IMR-90 (cell line): Measurements from ENCODE around the gene ATOSB. TPM values are rescaled to one million over a fixed set of nuclear protein-coding genes. Genes with fewer than 3 reads are reported as not detected.

Experiments used
- ATAC-seq: fragments of 200-7000 bp; cut with Tn5 transposase; 2 replicates; pipeline ENCODE4 v1.9.1; 2020; ENCODE audit warnings: low read depth, mild to moderate bottlenecking, moderate library complexity
- BruUV-seq: library from RNA; stranded (reverse); fragments of 400-500 nt; replicated peaks from 2 replicates; lab custom pipeline; 2021; lab: Mats Ljungman, UMichigan
- CTCF ChIA-PET: fragments of 300-600 bp; formaldehyde crosslinking; extraction: SDS; loops from one replicate; lab custom pipeline; 2021; ENCODE audit warnings: antibody characterized with exemption; lab: Yijun Ruan, JAX
- POLR2A ChIA-PET: fragments of 300-600 bp; sonication (Branson Sonifier 250); formaldehyde crosslinking; loops from one replicate; lab custom pipeline; 2022; ENCODE audit warnings: antibody characterized with exemption; ENCODE audit not compliant: unreplicated experiment; lab: Charles Lee
- DNase-seq: peaks from one replicate; pipeline ENCODE4 v3.0.0; 2013
- H2AFZ ChIP-seq: replicated peaks from 2 replicates; pipeline ENCODE3; 2013; ENCODE audit warnings: low read length, mild to moderate bottlenecking; ENCODE audit not compliant: poor library complexity
- H2AK5ac ChIP-seq: 2 replicates; pipeline ENCODE4 v1.6.1; 2013; ENCODE audit warnings: low read depth, low read length, inconsistent platforms
- H2AK9ac ChIP-seq: replicated peaks from 2 replicates; pipeline ENCODE3; 2013; ENCODE audit warnings: mild to moderate bottlenecking, low read depth, low read length, moderate library complexity; ENCODE audit not compliant: poor library complexity
- H2BK120ac ChIP-seq: 2 replicates; pipeline ENCODE4 v1.6.1; 2013; ENCODE audit warnings: low read depth, low read length, inconsistent platforms
- H2BK15ac ChIP-seq: 3 replicates; pipeline ENCODE4 v1.6.1; 2013; ENCODE audit warnings: low read depth, low read length, inconsistent platforms
- H2BK20ac ChIP-seq: 2 replicates; pipeline ENCODE4 v1.6.1; 2013; ENCODE audit warnings: low read depth, mild to moderate bottlenecking, inconsistent platforms, low read length, moderate library complexity
- H2BK5ac ChIP-seq: 2 replicates; pipeline ENCODE4 v1.6.1; 2013; ENCODE audit warnings: mild to moderate bottlenecking, low read depth, low read length, inconsistent platforms; ENCODE audit not compliant: poor library complexity, severe bottlenecking
- H3K14ac ChIP-seq: replicated peaks from 2 replicates; pipeline ENCODE4 v1.6.1; 2013; ENCODE audit warnings: low read depth, low read length, inconsistent platforms
- H3K18ac ChIP-seq: 2 replicates; pipeline ENCODE4 v1.6.1; 2013; ENCODE audit warnings: low read depth, low read length, control low read depth
- H3K23ac ChIP-seq: 2 replicates; pipeline ENCODE4 v1.6.1; 2013; ENCODE audit warnings: low read depth, low read length, inconsistent platforms
- H3K27ac ChIP-seq: 2 replicates; pipeline ENCODE4 v1.5.1; 2013; ENCODE audit warnings: mild to moderate bottlenecking, control low read depth, low read length; ENCODE audit not compliant: insufficient read depth
- H3K27me3 ChIP-seq: 2 replicates; pipeline ENCODE4 v1.6.1; 2013; ENCODE audit warnings: low read length; ENCODE audit not compliant: control insufficient read depth, insufficient read depth
- H3K36me3 ChIP-seq: 2 replicates; pipeline ENCODE4 v1.6.1; 2013; ENCODE audit warnings: low read length, mixed read lengths; ENCODE audit not compliant: control insufficient read depth, insufficient read depth
- H3K4ac ChIP-seq: 2 replicates; pipeline ENCODE4 v1.6.1; 2013; ENCODE audit warnings: low read depth, low read length, inconsistent platforms
- H3K4me1 ChIP-seq: 2 replicates; pipeline ENCODE4 v1.6.1; 2013; ENCODE audit warnings: low read length, mixed read lengths; ENCODE audit not compliant: control insufficient read depth, insufficient read depth
- H3K4me2 ChIP-seq: 2 replicates; pipeline ENCODE4 v1.6.1; 2013; ENCODE audit warnings: low read depth, mild to moderate bottlenecking, control low read depth, low read length, moderate library complexity
- H3K4me3 ChIP-seq: 2 replicates; pipeline ENCODE4 v1.5.1; 2013; ENCODE audit warnings: low read depth, mild to moderate bottlenecking, control low read depth, low read length, moderate library complexity; ENCODE audit not compliant: insufficient read depth
- H3K56ac ChIP-seq: 2 replicates; pipeline ENCODE4 v1.6.1; 2013; ENCODE audit warnings: low read length, inconsistent platforms; ENCODE audit not compliant: insufficient read depth; ENCODE audit errors: extremely low read depth
- H3K79me1 ChIP-seq, 2 experiments: 2 replicates each; pipeline ENCODE4 v1.6.1; 2013; ENCODE audit warnings: low read length in 2 of 2, inconsistent platforms in 1 of 2, low read depth in 1 of 2
- H3K9ac ChIP-seq: 2 replicates; pipeline ENCODE4 v1.6.1; 2013; ENCODE audit warnings: low read depth, low read length, control low read depth
- H3K9me1 ChIP-seq: 2 replicates; pipeline ENCODE4 v1.6.1; 2013; ENCODE audit warnings: low read length, inconsistent platforms; ENCODE audit not compliant: insufficient read depth
- H3K9me3 ChIP-seq: 2 replicates; pipeline ENCODE4 v1.6.1; 2013; ENCODE audit warnings: low read length; ENCODE audit not compliant: control insufficient read depth, insufficient read depth
- H4K20me1 ChIP-seq: 2 replicates; pipeline ENCODE4 v1.6.1; 2013; ENCODE audit warnings: low read length, inconsistent platforms; ENCODE audit not compliant: insufficient read depth
- H4K5ac ChIP-seq: 2 replicates; pipeline ENCODE4 v1.6.1; 2013; ENCODE audit warnings: mild to moderate bottlenecking, low read depth, low read length, control low read depth
- H4K8ac ChIP-seq, 2 experiments: 2 replicates each; pipeline ENCODE4 v1.6.1; 2013; ENCODE audit warnings: low read depth in 2 of 2, low read length in 2 of 2, control low read depth in 1 of 2, inconsistent platforms in 1 of 2
- H4K91ac ChIP-seq: 2 replicates; pipeline ENCODE4 v1.6.1; 2013; ENCODE audit warnings: low read depth, low read length, inconsistent platforms; ENCODE audit not compliant: insufficient read depth
- USF2 ChIP-seq: fragments of 150-350 bp; IDR thresholded peaks from 2 replicates; pipeline ENCODE4 v1.6.1; 2017; ENCODE audit warnings: mild to moderate bottlenecking, antibody characterized with exemption, low read length, low read depth
- WGBS, 2 experiments: methylation state at CpG; one replicate each; pipeline versions ENCODE4 v1.1.5 to v1.1.7; 2013; ENCODE audit warnings: missing lambda C conversion rate in 2 of 2; ENCODE audit not compliant: insufficient read length in 1 of 2; ENCODE audit errors: extremely low coverage in 2 of 2; 5-methylcytosine and 5-hydroxymethylcytosine counted together
- dilution Hi-C: fragments of 300-500 bp; cut with HindIII; formaldehyde crosslinking; loops from one replicate; pipeline ENCODE4 v1.14.3; 2018; ENCODE audit warnings: low sequenced_read_pairs; ENCODE audit not compliant: unreplicated experiment
- in situ Hi-C: fragments of 300-500 bp; cut with MboI; formaldehyde crosslinking; loops from 3 replicates; pipeline ENCODE4 v1.14.3; 2019; ENCODE audit warnings: low sequenced_read_pairs, inconsistent platforms, mixed read lengths
- intact Hi-C: fragments of 100-400 bp; cut with micrococcal nuclease; formaldehyde crosslinking; loops from 2 replicates; pipeline ENCODE4 v1.10.0; 2022
- polyA plus RNA-seq, 3 experiments: library from polyadenylated mRNA; depleted of rRNA; stranded (reverse); fragments of >200 nt; gene quantifications; 2 replicates each; pipeline ENCODE4 v1.2.3, GENCODE V29; 2012; ENCODE audit warnings: low replicate concordance in 1 of 3
- total RNA-seq: library from RNA; depleted of rRNA; stranded (reverse); fragments of >200 nt; gene quantifications from 2 replicates; pipeline ENCODE4 v1.2.3, GENCODE V29; 2012

The ATOSB gene
- total and polyA plus RNA-seq, 2 of the 4 experiments (the other 2 are of a cell fraction), result 12.0 to 40.2 TPM

- no TSS peak for BruUV-seq
- POLR2A ChIA-PET, result no interaction called here
These were observed 21.2 kb upstream of the ATOSB start for GRCh38 chr9:35136866-35137265.

More at GRCh38 chr9:35136866-35137265, 21.2 kb upstream of the ATOSB start:
- ATAC-seq (no peak), DNase-seq (no peak)
- no peaks in the 10 kb centered on the region for H3K36me3 ChIP-seq
- no peak overlapping the region for H3K14ac ChIP-seq
- no peak overlapping the region for H3K18ac ChIP-seq
- CTCF ChIA-PET, result interaction anchor here (0.6 kb wide), 1 partner anchor 166 kb away, joined by 5 read pairs; no protein-coding TSS in a partner anchor
- H3K4me3 ChIP-seq, result no peak overlapping the region
- H2BK15ac ChIP-seq, result no peak overlapping the region
- H3K9me3 ChIP-seq, result peaks cover 9% of the 10 kb centered on the region
- in situ Hi-C loops (no loop called here), intact Hi-C loops (no loop called here), dilution Hi-C loops (no loop called here)
- no peaks in the 10 kb centered on the region for H3K9me1 ChIP-seq
- H3K27me3 ChIP-seq, result peaks cover 2% of the 10 kb centered on the region; the same call in 1 of the 2 replicates
- H3K79me1 ChIP-seq, result no peaks in the 10 kb centered on the region
- no peak overlapping the region for H3K23ac ChIP-seq
- no peak overlapping the region for H4K8ac ChIP-seq
- H2BK120ac ChIP-seq, result no peak overlapping the region
- no peak overlapping the region for H3K4ac ChIP-seq
- TF ChIP-seq USF2, result no peak
- no peak overlapping the region for H2AFZ ChIP-seq
- no peaks in the 10 kb centered on the region for H3K4me1 ChIP-seq
- H3K4me2 ChIP-seq, result no peak overlapping the region
- H2BK20ac ChIP-seq, result no peak overlapping the region
- 80% methylated on average over 3 of the region's 8 CpGs; no CpG with 5 or more reads in 1 of the 2 experiments for whole genome bisulfite sequencing, 2 experiments
- no peak overlapping the region for H4K5ac ChIP-seq
- H3K9ac ChIP-seq, result no peak overlapping the region
- no peak overlapping the region for H4K91ac ChIP-seq
- no peak overlapping the region for H2BK5ac ChIP-seq
- no peak overlapping the region for H2AK5ac ChIP-seq
- H4K20me1 ChIP-seq, result no peaks in the 10 kb centered on the region
- H3K27ac ChIP-seq, result no peak overlapping the region
- no peak overlapping the region for H2AK9ac ChIP-seq
- no peak overlapping the region for H3K56ac ChIP-seq
